Liver (tissue), 9 donors: ENCODE data around the gene CPEB1. TPM values are rescaled to one million over a fixed set of nuclear protein-coding genes. Genes with fewer than 3 reads are reported as not detected.
A peak's percentile ranks its signal among the peaks of the same experiment; 100 is the strongest.

ENCODE experiments used
- DNase-seq: peaks from one replicate; pipeline ENCODE4 v3.0.0-alpha.2; 2017; ENCODE audit warnings: low spot score
- H3K27ac ChIP-seq, 2 donors: one replicate each; pipeline ENCODE4 v1.7.0; 2013; ENCODE audit warnings: inconsistent platforms in 2 of 2, low read length in 2 of 2, control low read depth in 1 of 2, low read depth in 1 of 2, mild to moderate bottlenecking in 1 of 2
- H3K27me3 ChIP-seq, 4 donors: one replicate each; pipeline versions ENCODE4 v1.6.1 to v1.7.0; 2013; ENCODE audit warnings: low read length in 3 of 4, inconsistent platforms in 1 of 4, mild to moderate bottlenecking in 1 of 4, moderate library complexity in 1 of 4; ENCODE audit not compliant: control insufficient read depth in 4 of 4, insufficient read depth in 4 of 4
- H3K36me3 ChIP-seq, 4 donors: one replicate each; pipeline versions ENCODE4 v1.6.1 to v1.7.0; 2013; ENCODE audit warnings: low read length in 3 of 4, mild to moderate bottlenecking in 3 of 4, low read depth in 1 of 4, moderate library complexity in 1 of 4; ENCODE audit not compliant: control insufficient read depth in 4 of 4, insufficient read depth in 3 of 4
- H3K4me1 ChIP-seq, 4 donors: one replicate each; pipeline versions ENCODE4 v1.6.1 to v1.7.0; 2013; ENCODE audit warnings: low read length in 3 of 4, mild to moderate bottlenecking in 3 of 4, moderate library complexity in 1 of 4; ENCODE audit not compliant: control insufficient read depth in 4 of 4, insufficient read depth in 4 of 4
- H3K4me3 ChIP-seq, 3 donors: one replicate each; pipeline versions ENCODE4 v1.6.1 to v1.7.0; 2013; ENCODE audit warnings: low read length in 3 of 3, control low read depth in 1 of 3, low read depth in 1 of 3, mild to moderate bottlenecking in 1 of 3
- H3K9ac ChIP-seq, 2 donors: one replicate each; pipeline ENCODE4 v1.7.0; 2013; ENCODE audit warnings: low read length in 2 of 2, mild to moderate bottlenecking in 2 of 2, moderate library complexity in 2 of 2, control low read depth in 1 of 2, low read depth in 1 of 2
- H3K9me3 ChIP-seq, 4 donors: one replicate each; pipeline versions ENCODE4 v1.6.1 to v1.7.0; 2013; ENCODE audit warnings: low read length in 3 of 4; ENCODE audit not compliant: control insufficient read depth in 4 of 4
- ATF3 ChIP-seq: IDR thresholded peaks from 2 replicates; pipeline ENCODE4 v1.6.1; 2016; ENCODE audit warnings: antibody characterized with exemption
- CTCF ChIP-seq: fragments of 150-350 bp; IDR thresholded peaks from 2 replicates; pipeline ENCODE4 v1.5.1; 2017; ENCODE audit warnings: improper control_type of control experiment, low read depth, low read length; ENCODE audit not compliant: missing input control
- EGR1 ChIP-seq, 2 donors: IDR thresholded peaks; 2 replicates each; pipeline ENCODE4 v1.6.1; 2016 to 2018; ENCODE audit warnings: antibody characterized with exemption in 2 of 2, low read depth in 2 of 2
- FOXA1 ChIP-seq: IDR thresholded peaks from 2 replicates; pipeline ENCODE4 v1.6.1; 2016; ENCODE audit warnings: antibody characterized with exemption
- FOXA2 ChIP-seq: IDR thresholded peaks from 2 replicates; pipeline ENCODE4 v1.6.1; 2016; ENCODE audit warnings: antibody characterized with exemption
- GABPA ChIP-seq, 2 donors: IDR thresholded peaks in 1 of 2; conservative IDR thresholded peaks in 1 of 2; 2 replicates each; pipeline ENCODE4 v1.6.1; 2016; ENCODE audit warnings: antibody characterized with exemption in 2 of 2, mild to moderate bottlenecking in 1 of 2, moderate library complexity in 1 of 2
- HNF4A ChIP-seq, 2 donors: conservative IDR thresholded peaks; 2 replicates each; pipeline ENCODE4 v1.6.1; 2016; ENCODE audit warnings: antibody characterized with exemption in 2 of 2, mild to moderate bottlenecking in 2 of 2
- HNF4G ChIP-seq: IDR thresholded peaks from 2 replicates; pipeline ENCODE4 v1.6.1; 2016; ENCODE audit warnings: antibody characterized with exemption
- MAX ChIP-seq: IDR thresholded peaks from 2 replicates; pipeline ENCODE4 v1.6.1; 2016; ENCODE audit warnings: antibody characterized with exemption
- NR2F2 ChIP-seq: IDR thresholded peaks from 2 replicates; pipeline ENCODE4 v1.6.1; 2016; ENCODE audit warnings: antibody characterized with exemption
- RAD21 ChIP-seq, 2 donors: IDR thresholded peaks; 2 replicates each; pipeline ENCODE4 v1.6.1; 2016; ENCODE audit warnings: antibody characterized with exemption in 2 of 2, mild to moderate bottlenecking in 2 of 2
- REST ChIP-seq: IDR thresholded peaks from 2 replicates; pipeline ENCODE4 v1.6.1; 2016; ENCODE audit warnings: antibody characterized with exemption, mild to moderate bottlenecking
- RXRA ChIP-seq, 2 donors: IDR thresholded peaks; 2 replicates each; pipeline ENCODE4 v1.6.1; 2017 to 2018; ENCODE audit warnings: antibody characterized with exemption in 2 of 2, mild to moderate bottlenecking in 1 of 2
- SP1 ChIP-seq: IDR thresholded peaks from 2 replicates; pipeline ENCODE4 v1.6.1; 2018; ENCODE audit warnings: antibody characterized with exemption, mild to moderate bottlenecking
- TAF1 ChIP-seq: conservative IDR thresholded peaks from 2 replicates; pipeline ENCODE4 v1.6.1; 2016; ENCODE audit warnings: antibody characterized with exemption, mild to moderate bottlenecking
- YY1 ChIP-seq: IDR thresholded peaks from 2 replicates; pipeline ENCODE4 v1.6.1; 2016; ENCODE audit warnings: antibody characterized with exemption, mild to moderate bottlenecking
- WGBS: extraction: QIAGEN DNeasy Blood & Tissue Kit; methylation state at CpG from one replicate; pipeline ENCODE4 v1.1.7; 2013; 5-methylcytosine and 5-hydroxymethylcytosine counted together
- polyA plus RNA-seq, 2 donors: library from polyadenylated mRNA; stranded (reverse) in 1 of 2; unstranded in 1 of 2; fragments of 200-250 nt in 1 of 2; fragments of >200 nt in 1 of 2; fragmentation: Nextera tagmentation in 1 of 2; extraction: Ambion mirVana in 1 of 2; gene quantifications; one replicate each; pipeline versions ENCODE4 v1.2.1 to v1.2.3, GENCODE V29; 2013 to 2015
- total RNA-seq, 2 donors: library from RNA; depleted of rRNA; stranded (reverse); fragments of >200 nt; gene quantifications; one replicate each; pipeline ENCODE4 v1.2.3, GENCODE V29; 2014
- TF ChIP-seq, protein P1 (sequence below): IDR thresholded peaks from 2 replicates; pipeline ENCODE4 v1.6.1; 2016; ENCODE audit warnings: antibody characterized with exemption
- donor health status: healthy.
- donor health status: healthy.
- donor health status: healthy.
- donor health status: healthy.
- donor health status: healthy.

The CPEB1 gene
- total and polyA plus RNA-seq, 4 donors: under 0.01 to 0.14 (median 0.05) TPM; not detected in 1

DNA sequence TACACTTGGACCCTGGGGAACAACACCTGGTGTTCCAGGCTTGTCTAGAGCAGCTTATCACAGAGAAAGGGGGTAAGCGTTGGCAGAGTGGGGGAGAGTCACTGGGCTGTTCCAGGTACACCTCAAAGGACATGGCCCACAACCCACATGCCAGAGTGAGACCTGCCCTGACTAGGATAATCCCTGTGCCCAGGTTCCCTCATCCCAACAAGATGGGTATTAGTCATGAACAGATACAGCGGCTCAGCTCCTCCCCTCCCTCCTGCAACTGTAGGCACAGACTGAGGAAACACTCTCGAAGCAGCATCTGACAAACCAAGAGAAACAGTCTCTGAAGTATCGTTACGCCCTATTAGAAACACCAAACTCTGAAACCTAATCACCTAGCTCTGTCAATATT, 74.9 kb downstream of the CPEB1 start:
- no peaks in the 10 kb centered on the region for H3K9me3 ChIP-seq
- H3K36me3 ChIP-seq: no peaks in the 10 kb centered on the region
- no peak overlapping the region for H3K27ac ChIP-seq
- peaks cover 0 to 4% (median 1%) of the 10 kb centered on the region in 4 donors for H3K27me3 ChIP-seq
- 70% methylated on average over 5 of the region's 5 CpGs for WGBS
- DNase-seq: no peak
- no peak overlapping the region for H3K4me3 ChIP-seq
- H3K9ac ChIP-seq: no peak overlapping the region
- no peaks in the 10 kb centered on the region for H3K4me1 ChIP-seq
- TF ChIP-seq FOXA1 (no peak), FOXA2 (no peak), MAX (no peak), NR2F2 (no peak), YY1 (no peak), EGR1 (IDR thresholded peaks at IDR 0.05; ENCODE audit: low read depth in 2 of 2) (no peak), CTCF (no peak), HNF4A (conservative IDR thresholded peaks at IDR 0.05) (no peak), RXRA (IDR thresholded peaks at IDR 0.05) (no peak), REST (no peak), TAF1 (no peak), HNF4G (no peak), SP1 (no peak), ATF3 (no peak)
- TF ChIP-seq, protein P1, sequence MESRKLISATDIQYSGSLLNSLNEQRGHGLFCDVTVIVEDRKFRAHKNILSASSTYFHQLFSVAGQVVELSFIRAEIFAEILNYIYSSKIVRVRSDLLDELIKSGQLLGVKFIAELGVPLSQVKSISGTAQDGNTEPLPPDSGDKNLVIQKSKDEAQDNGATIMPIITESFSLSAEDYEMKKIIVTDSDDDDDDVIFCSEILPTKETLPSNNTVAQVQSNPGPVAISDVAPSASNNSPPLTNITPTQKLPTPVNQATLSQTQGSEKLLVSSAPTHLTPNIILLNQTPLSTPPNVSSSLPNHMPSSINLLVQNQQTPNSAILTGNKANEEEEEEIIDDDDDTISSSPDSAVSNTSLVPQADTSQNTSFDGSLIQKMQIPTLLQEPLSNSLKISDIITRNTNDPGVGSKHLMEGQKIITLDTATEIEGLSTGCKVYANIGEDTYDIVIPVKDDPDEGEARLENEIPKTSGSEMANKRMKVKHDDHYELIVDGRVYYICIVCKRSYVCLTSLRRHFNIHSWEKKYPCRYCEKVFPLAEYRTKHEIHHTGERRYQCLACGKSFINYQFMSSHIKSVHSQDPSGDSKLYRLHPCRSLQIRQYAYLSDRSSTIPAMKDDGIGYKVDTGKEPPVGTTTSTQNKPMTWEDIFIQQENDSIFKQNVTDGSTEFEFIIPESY: no peak

DNA sequence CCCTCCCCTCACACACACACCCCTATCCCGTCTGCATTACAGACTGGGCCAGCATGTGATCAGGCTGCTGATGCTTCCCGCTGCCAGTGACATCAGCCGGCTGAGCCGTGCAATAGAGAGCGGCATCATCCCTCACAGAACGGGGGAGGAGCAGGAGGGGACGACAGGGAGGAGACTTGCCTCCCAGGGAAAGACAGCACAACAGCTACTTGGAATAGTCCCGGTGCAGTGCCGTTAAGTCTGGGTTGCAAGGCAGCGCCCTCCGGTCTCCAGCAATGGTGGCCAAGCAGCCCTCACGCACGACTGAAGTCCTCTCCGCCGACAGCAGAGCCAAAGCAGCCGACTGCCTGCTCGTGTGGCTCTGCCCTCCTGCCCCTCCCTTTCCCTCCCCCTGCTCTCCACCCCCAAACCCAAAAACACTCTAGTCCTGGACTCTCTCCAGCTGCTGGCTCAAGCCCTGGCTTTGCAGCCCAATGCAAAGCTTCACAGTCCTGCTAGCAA, 75.4 kb downstream of the CPEB1 start:
- 7% methylated on average over 17 of the region's 17 CpGs for WGBS
- no peaks in the 10 kb centered on the region for H3K9me3 ChIP-seq
- peak overlapping the region in 1 of 3 donors; percentile 6 for H3K4me3 ChIP-seq
- H3K9ac ChIP-seq: no peak overlapping the region
- H3K27me3 ChIP-seq: peaks cover 0 to 4% (median 1%) of the 10 kb centered on the region in 4 donors
- no peak for DNase-seq
- no peaks in the 10 kb centered on the region for H3K36me3 ChIP-seq
- H3K27ac ChIP-seq: no peak overlapping the region
- no peaks in the 10 kb centered on the region for H3K4me1 ChIP-seq
- TF ChIP-seq HNF4G (no peak), GABPA (IDR thresholded peaks at IDR 0.05 in 1 of 2, conservative IDR thresholded peaks at IDR 0.05 in 1 of 2) (no peak), YY1 (no peak), REST (no peak), FOXA2 (no peak), CTCF (no peak), EGR1 (IDR thresholded peaks at IDR 0.05; ENCODE audit: low read depth in 2 of 2) (no peak), RAD21 (IDR thresholded peaks at IDR 0.05) (no peak), MAX (no peak), FOXA1 (no peak)
